H9 (cell line): ENCODE measurements around the gene HGF. TPM values are rescaled to one million over a fixed set of nuclear protein-coding genes. Genes with fewer than 3 reads are reported as not detected.

Source experiments
- DNase-seq: peaks from one replicate; pipeline ENCODE4 v3.0.0-alpha.2; 2017
- H2AFZ ChIP-seq: one replicate; pipeline ENCODE4 v1.6.1; 2013; ENCODE audit warnings: mild to moderate bottlenecking, low read length, control low read depth, moderate library complexity
- H2AK5ac ChIP-seq: 2 replicates; pipeline ENCODE4 v1.6.1; 2013; ENCODE audit warnings: low read length, control low read depth, mixed read lengths; ENCODE audit not compliant: insufficient read length
- H2BK120ac ChIP-seq: one replicate; pipeline ENCODE4 v1.6.1; 2013; ENCODE audit warnings: low read depth, mild to moderate bottlenecking, low read length, control low read depth, inconsistent platforms; ENCODE audit not compliant: poor library complexity, severe bottlenecking
- H2BK12ac ChIP-seq: 2 replicates; pipeline ENCODE4 v1.6.1; 2013; ENCODE audit warnings: low read length, control low read depth, mixed read lengths, low read depth; ENCODE audit not compliant: insufficient read length
- H2BK15ac ChIP-seq: 2 replicates; pipeline ENCODE4 v1.6.1; 2013; ENCODE audit warnings: low read depth, low read length, control low read depth
- H2BK20ac ChIP-seq: one replicate; pipeline ENCODE4 v1.6.1; 2013; ENCODE audit warnings: low read depth, mild to moderate bottlenecking, low read length, control low read depth, inconsistent platforms; ENCODE audit not compliant: poor library complexity, severe bottlenecking
- H2BK5ac ChIP-seq: 2 replicates; pipeline ENCODE4 v1.6.1; 2013; ENCODE audit warnings: low read length, control low read depth, mixed read lengths; ENCODE audit not compliant: insufficient read length
- H3K14ac ChIP-seq: 2 replicates; pipeline ENCODE4 v1.6.1; 2013; ENCODE audit warnings: low read length, control low read depth; ENCODE audit not compliant: insufficient read depth
- H3K18ac ChIP-seq: 2 replicates; pipeline ENCODE4 v1.6.1; 2013; ENCODE audit warnings: low read depth, mild to moderate bottlenecking, mixed read lengths, low read length, control low read depth; ENCODE audit not compliant: insufficient read length
- H3K23ac ChIP-seq: 2 replicates; pipeline ENCODE4 v1.6.1; 2013; ENCODE audit warnings: low read length, control low read depth, mixed read lengths, low read depth; ENCODE audit not compliant: insufficient read length
- H3K23me2 ChIP-seq: 2 replicates; pipeline ENCODE4 v1.6.1; 2013; ENCODE audit warnings: low read depth, mild to moderate bottlenecking, mixed read lengths, low read length, control low read depth; ENCODE audit not compliant: insufficient read length, poor library complexity, severe bottlenecking
- H3K27ac ChIP-seq: 2 replicates; pipeline ENCODE4 v1.5.1; 2013; ENCODE audit warnings: low read length, control low read depth, mixed read lengths, low read depth; ENCODE audit not compliant: insufficient read length
- H3K27me3 ChIP-seq: 2 replicates; pipeline ENCODE4 v1.6.1; 2013; ENCODE audit warnings: low read length, control low read depth, inconsistent platforms; ENCODE audit not compliant: insufficient read depth
- H3K4ac ChIP-seq: 2 replicates; pipeline ENCODE4 v1.6.1; 2013; ENCODE audit warnings: low read depth, mild to moderate bottlenecking, control low read depth, inconsistent platforms, low read length, moderate library complexity
- H3K4me1 ChIP-seq: 2 replicates; pipeline ENCODE4 v1.6.1; 2013; ENCODE audit warnings: low read length, control low read depth, inconsistent platforms; ENCODE audit not compliant: insufficient read depth
- H3K4me2 ChIP-seq: 2 replicates; pipeline ENCODE4 v1.6.1; 2013; ENCODE audit warnings: low read length, control low read depth, mixed read lengths; ENCODE audit not compliant: insufficient read length, insufficient read depth
- H3K56ac ChIP-seq: 2 replicates; pipeline ENCODE4 v1.6.1; 2013; ENCODE audit warnings: low read depth, mild to moderate bottlenecking, mixed read lengths, low read length, control low read depth; ENCODE audit not compliant: insufficient read length
- H3K79me1 ChIP-seq: 2 replicates; pipeline ENCODE4 v1.6.1; 2013; ENCODE audit warnings: low read depth, mild to moderate bottlenecking, moderate library complexity, low read length, control low read depth, inconsistent platforms; ENCODE audit not compliant: insufficient read depth, poor library complexity, severe bottlenecking
- H3K79me2 ChIP-seq: 2 replicates; pipeline ENCODE4 v1.6.1; 2013; ENCODE audit warnings: low read length, control low read depth, inconsistent platforms; ENCODE audit not compliant: insufficient read depth
- H3K9ac ChIP-seq: 2 replicates; pipeline ENCODE4 v1.6.1; 2013; ENCODE audit warnings: low read length, control low read depth, mixed read lengths; ENCODE audit not compliant: insufficient read length; ENCODE audit errors: extremely low read depth
- H3K9me3 ChIP-seq: one replicate; pipeline ENCODE4 v1.6.1; 2013; ENCODE audit warnings: low read depth, low read length, inconsistent platforms; ENCODE audit not compliant: control insufficient read depth
- H3T11ph ChIP-seq: one replicate; pipeline ENCODE4 v1.6.1; 2013; ENCODE audit warnings: mild to moderate bottlenecking, low read length, control low read depth, inconsistent platforms
- H4K20me1 ChIP-seq: one replicate; pipeline ENCODE4 v1.6.1; 2013; ENCODE audit not compliant: control insufficient read depth, insufficient read length, insufficient read depth
- H4K5ac ChIP-seq: 2 replicates; pipeline ENCODE4 v1.6.1; 2013; ENCODE audit warnings: low read depth, mild to moderate bottlenecking, mixed read lengths, low read length, control low read depth; ENCODE audit not compliant: insufficient read length
- H4K8ac ChIP-seq: replicated peaks from 2 replicates; pipeline ENCODE4 v1.6.1; 2013; ENCODE audit warnings: low read length, control low read depth, mixed read lengths, low read depth; ENCODE audit not compliant: insufficient read length
- H4K91ac ChIP-seq: 2 replicates; pipeline ENCODE4 v1.6.1; 2013; ENCODE audit warnings: low read depth, mild to moderate bottlenecking, moderate library complexity, mixed read lengths, low read length, control low read depth; ENCODE audit not compliant: insufficient read length
- H3K27ac Mint-ChIP-seq, 3 experiments: 2 replicates in 2 of 3; 3 replicates in 1 of 3; pipeline ENCODE4 v1.8.0; 2020 to 2021; ENCODE audit warnings: mixed read lengths in 3 of 3, mild to moderate bottlenecking in 1 of 3, moderate library complexity in 1 of 3
- H3K27me3 Mint-ChIP-seq: 2 replicates; pipeline ENCODE4 v1.8.0; 2021; ENCODE audit warnings: low read depth, mild to moderate bottlenecking, moderate library complexity, mixed read lengths
- H3K36me3 Mint-ChIP-seq, 3 experiments: 2 replicates in 2 of 3; 3 replicates in 1 of 3; pipeline ENCODE4 v1.8.0; 2020 to 2021; ENCODE audit warnings: low read depth in 3 of 3, mixed read lengths in 3 of 3; ENCODE audit not compliant: insufficient read depth in 1 of 3
- H3K4me1 Mint-ChIP-seq, 2 experiments: 2 replicates each; pipeline ENCODE4 v1.8.0; 2020; ENCODE audit warnings: mixed read lengths in 2 of 2
- H3K4me3 Mint-ChIP-seq, 2 experiments: 2 replicates in 1 of 2; 3 replicates in 1 of 2; pipeline ENCODE4 v1.8.0; 2020 to 2021; ENCODE audit warnings: mild to moderate bottlenecking in 2 of 2, mixed read lengths in 2 of 2, moderate library complexity in 1 of 2
- H3K9me3 Mint-ChIP-seq, 2 experiments: 2 replicates in 1 of 2; 3 replicates in 1 of 2; pipeline ENCODE4 v1.8.0; 2020; ENCODE audit warnings: mild to moderate bottlenecking in 2 of 2, mixed read lengths in 2 of 2, moderate library complexity in 1 of 2
- CTCF ChIP-seq: fragments of 200-600 bp; sonication (generic); conservative IDR thresholded peaks from 3 replicates; pipeline ENCODE4 v1.8.0; 2021; ENCODE audit warnings: antibody characterized with exemption, mild to moderate bottlenecking
- WGBS: extraction: QIAGEN DNeasy Blood & Tissue Kit; methylation state at CpG from one replicate; pipeline ENCODE4 v1.1.7; 2013; ENCODE audit warnings: missing lambda C conversion rate, low lambda C conversion rate, mixed read lengths; ENCODE audit not compliant: insufficient read length; ENCODE audit errors: extremely low coverage; 5-methylcytosine and 5-hydroxymethylcytosine counted together
- total RNA-seq: library from RNA; stranded (reverse); gene quantifications from 2 replicates; pipeline ENCODE4 v1.2.1, GENCODE V29; 2021

Gene HGF
- total RNA-seq, 1 experiment from 2014 or later: 0.15 TPM

- Histone ChIP-seq H3K27me3 (no peaks in the 10 kb centered on the region), H3K27ac (no peak overlapping the region), H2BK120ac (no peak overlapping the region), H2BK12ac (no peak overlapping the region), H3K23ac (no peak overlapping the region), H3K18ac (no peak overlapping the region), H3K9ac (no peak overlapping the region), H4K8ac (no peak overlapping the region), H4K91ac (no peak overlapping the region), H3K4me1 (no peaks in the 10 kb centered on the region), H4K5ac (no peak overlapping the region), H2AK5ac (no peak overlapping the region), H3K79me2 (no peaks in the 10 kb centered on the region), H2BK5ac (no peak overlapping the region), H4K20me1 (no peaks in the 10 kb centered on the region), H3K79me1 (no peaks in the 10 kb centered on the region), H3K4ac (no peak overlapping the region), H2BK15ac (no peak overlapping the region), H2BK20ac (no peak overlapping the region), H3K9me3 (no peaks in the 10 kb centered on the region), H3K14ac (no peak overlapping the region), H3K4me2 (no peak overlapping the region), H3K23me2 (no peaks in the 10 kb centered on the region), H3T11ph (no peak overlapping the region), H3K56ac (no peak overlapping the region), H2AFZ (no peak overlapping the region)
- H3K27me3 Mint-ChIP-seq: no peaks in the 10 kb centered on the region
- peaks cover 4 to 6% of the 10 kb centered on the region in 2 experiments for H3K4me1 Mint-ChIP-seq
- H3K27ac Mint-ChIP-seq: no peak overlapping the region; a peak in 1 of 7 replicates
- WGBS: no CpG with 5 or more reads among the region's 3 CpGs
- DNase-seq: no peak
- no peak for TF ChIP-seq CTCF
- H3K36me3 Mint-ChIP-seq: no peaks in the 10 kb centered on the region
- H3K4me3 Mint-ChIP-seq: no peak overlapping the region
- H3K9me3 Mint-ChIP-seq: no peaks in the 10 kb centered on the region
These were observed 65.3 kb downstream of the HGF start for GRCh38 chr7:81704595-81704994.
